K562 (cell line): ENCODE measurements around the gene TNKS2. TPM values are rescaled to one million over a fixed set of nuclear protein-coding genes. Genes with fewer than 3 reads are reported as not detected.

Experiments
- CXXC5 ChIP-seq: fragments of 250-450 bp; sonication (Bioruptor Pico); IDR thresholded peaks from 2 replicates; pipeline ENCODE4 v1.8.0; 2022; ENCODE audit warnings: inconsistent platforms, mild to moderate bottlenecking, moderate library complexity
- EZH2 ChIP-seq: IDR thresholded peaks from 2 replicates; pipeline ENCODE4 v1.6.1; 2012; ENCODE audit warnings: low read depth, mild to moderate bottlenecking, inconsistent platforms, low read length, borderline replicate concordance
- GABPA ChIP-seq: fragments of 200-800 bp; sonication (Bioruptor generic); conservative IDR thresholded peaks from 2 replicates; pipeline ENCODE4 v1.6.1; 2016; ENCODE audit warnings: low read depth, missing genetic modification characterization, missing compliant biosample characterization
- HCFC1 ChIP-seq: IDR thresholded peaks from 2 replicates; pipeline ENCODE4 v1.6.1; 2012; ENCODE audit warnings: low read depth, low read length, improper control_type of control experiment
- MTA3 ChIP-seq: fragments of 450-650 bp; formaldehyde crosslinking; IDR thresholded peaks from 2 replicates; pipeline ENCODE4 v1.6.1; 2017; ENCODE audit warnings: mild to moderate bottlenecking, borderline replicate concordance
- NRF1 ChIP-seq, 2 experiments: fragments of 450-650 bp; IDR thresholded peaks in 1 of 2; conservative IDR thresholded peaks in 1 of 2; 2 replicates each; pipeline ENCODE4 v1.6.1; 2014; ENCODE audit warnings: mild to moderate bottlenecking in 2 of 2
- PHB ChIP-seq: fragments of 250-450 bp; sonication (Bioruptor Pico); IDR thresholded peaks from 2 replicates; pipeline ENCODE4 v1.5.0; 2021
- POLR2AphosphoS5 ChIP-seq: IDR thresholded peaks from 2 replicates; pipeline ENCODE4 v1.6.1; 2011; ENCODE audit warnings: mild to moderate bottlenecking, low read depth, low read length, moderate library complexity; ENCODE audit not compliant: control insufficient read depth, insufficient read depth
- RAD21 ChIP-seq, 2 experiments: fragments of 250-450 bp in 1 of 2; fragments of 450-650 bp in 1 of 2; sonication (Bioruptor Pico) in 1 of 2; formaldehyde crosslinking in 1 of 2; IDR thresholded peaks in 1 of 2; conservative IDR thresholded peaks in 1 of 2; 2 replicates each; pipeline versions ENCODE4 v1.4.0 to v1.8.0; 2020 to 2022; ENCODE audit warnings: mild to moderate bottlenecking in 2 of 2, moderate library complexity in 1 of 2
- RBBP5 ChIP-seq: fragments of 200-600 bp; sonication (generic); IDR thresholded peaks from 2 replicates; pipeline ENCODE4 v1.6.1; 2012; ENCODE audit warnings: borderline replicate concordance, mild to moderate bottlenecking, low read length, control low read depth, inconsistent platforms; ENCODE audit not compliant: insufficient read depth, poor library complexity, severe bottlenecking
- SIN3B ChIP-seq: fragments of 450-650 bp; IDR thresholded peaks from 2 replicates; pipeline ENCODE4 v1.6.1; 2017; ENCODE audit warnings: low read depth, mild to moderate bottlenecking, moderate library complexity
- SNIP1 ChIP-seq: fragments of 450-650 bp; IDR thresholded peaks from 2 replicates; pipeline ENCODE4 v1.7.1; 2017; ENCODE audit warnings: low read depth, mild to moderate bottlenecking
- SRSF9 ChIP-seq: fragments of 200-400 bp; formaldehyde crosslinking; IDR thresholded peaks from 2 replicates; pipeline ENCODE4 v1.6.1; 2017; ENCODE audit warnings: low read depth, low read length, borderline replicate concordance
- TAF1 ChIP-seq: IDR thresholded peaks from 2 replicates; pipeline ENCODE4 v1.6.1; 2011; ENCODE audit warnings: mild to moderate bottlenecking, low read length, moderate library complexity; ENCODE audit not compliant: insufficient read depth, control insufficient read depth, severe bottlenecking; ENCODE audit errors: extremely low read depth
- ZNF12 ChIP-seq: sonication (generic); formaldehyde crosslinking; IDR thresholded peaks from 2 replicates; pipeline ENCODE4 v1.4.0; 2020; ENCODE audit warnings: mild to moderate bottlenecking, missing genetic modification reagents
- ZNF354B ChIP-seq: fragments of 250-450 bp; sonication (Bioruptor Pico); IDR thresholded peaks from 2 replicates; pipeline ENCODE4 v1.4.0; 2020
- polyA plus RNA-seq, 8 experiments: library from polyadenylated mRNA; depleted of rRNA in 4 of 8; stranded (reverse) in 5 of 8; unstranded in 3 of 8; fragments of >200 nt; fragmentation: Nextera tagmentation in 2 of 8; fragmentation: Illumina TruSeq in 1 of 8; extraction: Ambion mirVana in 2 of 8; extraction: Trizol in 1 of 8; gene quantifications; 2 replicates each; pipeline versions ENCODE4 v1.2.1 to v1.2.3, GENCODE V29; 2011 to 2014; ENCODE audit warnings: inconsistent platforms in 1 of 8, missing spikeins in 1 of 8
- total RNA-seq, 7 experiments: library from RNA; depleted of rRNA in 6 of 7; stranded (reverse); fragments of >200 nt in 6 of 7; fragmentation: Illumina TruSeq in 2 of 7; extraction: Trizol in 2 of 7; gene quantifications; 2 replicates each; pipeline versions ENCODE4 v1.2.1 to v1.2.3, GENCODE V29; 2011 to 2021; ENCODE audit warnings: low replicate concordance in 1 of 7
- TF ChIP-seq, protein P1 (sequence below): sonication (generic); formaldehyde crosslinking; IDR thresholded peaks from 2 replicates; pipeline ENCODE4 v1.8.0; 2023; ENCODE audit warnings: mild to moderate bottlenecking, missing genetic modification reagents
- TF ChIP-seq, protein P2 (sequence below), 2 experiments: IDR thresholded peaks; 2 replicates each; pipeline ENCODE4 v1.6.1; 2012; ENCODE audit warnings: improper control_type of control experiment in 2 of 2, low read depth in 2 of 2, low read length in 2 of 2, borderline replicate concordance in 1 of 2
- TF ChIP-seq, protein P3 (sequence below): fragments of 450-650 bp; IDR thresholded peaks from 2 replicates; pipeline ENCODE4 v1.6.1; 2014; ENCODE audit warnings: low read depth, mild to moderate bottlenecking, moderate library complexity, borderline replicate concordance

Gene TNKS2
- total and polyA plus RNA-seq, 9 of the 15 experiments (the other 6 are each of a cell fraction or from before 2014, with no cell fraction given), result 3.5 to 19.8 (median 8.6) TPM

DNA sequence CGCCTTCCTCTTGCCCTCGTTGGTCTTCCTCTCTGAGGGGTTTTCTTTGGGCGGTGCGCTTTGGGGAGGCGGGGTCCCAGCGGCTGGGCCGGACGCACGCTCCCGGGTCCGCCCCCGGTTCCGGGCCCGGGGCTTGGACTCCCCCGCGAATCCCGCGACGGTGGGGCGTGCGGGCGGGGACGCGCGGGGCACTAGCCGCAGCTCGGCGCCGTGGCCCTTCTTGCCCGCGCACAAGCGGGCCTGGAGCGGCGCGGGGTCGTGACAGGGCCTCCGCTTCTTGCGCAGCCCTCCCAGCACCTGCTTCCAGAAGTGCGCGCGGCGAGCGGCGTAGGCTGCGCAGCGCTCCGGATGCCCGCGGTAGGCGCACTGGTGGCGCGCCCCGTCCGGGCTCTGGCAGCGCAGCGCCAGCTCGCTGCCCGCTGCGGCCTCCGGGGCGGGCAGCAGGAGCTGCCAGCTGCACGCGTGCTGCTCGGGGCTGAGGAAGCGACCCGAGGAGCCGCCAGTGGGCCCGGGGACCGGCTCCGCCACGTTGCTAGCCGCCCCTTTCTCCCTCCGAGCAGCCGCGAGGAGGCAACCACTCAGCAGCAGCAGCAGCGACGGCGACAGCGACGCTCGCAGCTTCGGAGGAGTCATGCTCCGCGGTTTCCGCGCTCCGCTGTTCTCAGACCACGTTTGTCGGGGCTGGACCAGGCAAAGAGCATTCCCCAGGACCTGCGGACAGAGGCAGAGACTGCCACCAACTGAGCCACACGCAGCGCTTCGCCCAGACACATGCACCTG is 110.3 kb downstream of the TNKS2 start (continued):
- TF ChIP-seq, protein P1, sequence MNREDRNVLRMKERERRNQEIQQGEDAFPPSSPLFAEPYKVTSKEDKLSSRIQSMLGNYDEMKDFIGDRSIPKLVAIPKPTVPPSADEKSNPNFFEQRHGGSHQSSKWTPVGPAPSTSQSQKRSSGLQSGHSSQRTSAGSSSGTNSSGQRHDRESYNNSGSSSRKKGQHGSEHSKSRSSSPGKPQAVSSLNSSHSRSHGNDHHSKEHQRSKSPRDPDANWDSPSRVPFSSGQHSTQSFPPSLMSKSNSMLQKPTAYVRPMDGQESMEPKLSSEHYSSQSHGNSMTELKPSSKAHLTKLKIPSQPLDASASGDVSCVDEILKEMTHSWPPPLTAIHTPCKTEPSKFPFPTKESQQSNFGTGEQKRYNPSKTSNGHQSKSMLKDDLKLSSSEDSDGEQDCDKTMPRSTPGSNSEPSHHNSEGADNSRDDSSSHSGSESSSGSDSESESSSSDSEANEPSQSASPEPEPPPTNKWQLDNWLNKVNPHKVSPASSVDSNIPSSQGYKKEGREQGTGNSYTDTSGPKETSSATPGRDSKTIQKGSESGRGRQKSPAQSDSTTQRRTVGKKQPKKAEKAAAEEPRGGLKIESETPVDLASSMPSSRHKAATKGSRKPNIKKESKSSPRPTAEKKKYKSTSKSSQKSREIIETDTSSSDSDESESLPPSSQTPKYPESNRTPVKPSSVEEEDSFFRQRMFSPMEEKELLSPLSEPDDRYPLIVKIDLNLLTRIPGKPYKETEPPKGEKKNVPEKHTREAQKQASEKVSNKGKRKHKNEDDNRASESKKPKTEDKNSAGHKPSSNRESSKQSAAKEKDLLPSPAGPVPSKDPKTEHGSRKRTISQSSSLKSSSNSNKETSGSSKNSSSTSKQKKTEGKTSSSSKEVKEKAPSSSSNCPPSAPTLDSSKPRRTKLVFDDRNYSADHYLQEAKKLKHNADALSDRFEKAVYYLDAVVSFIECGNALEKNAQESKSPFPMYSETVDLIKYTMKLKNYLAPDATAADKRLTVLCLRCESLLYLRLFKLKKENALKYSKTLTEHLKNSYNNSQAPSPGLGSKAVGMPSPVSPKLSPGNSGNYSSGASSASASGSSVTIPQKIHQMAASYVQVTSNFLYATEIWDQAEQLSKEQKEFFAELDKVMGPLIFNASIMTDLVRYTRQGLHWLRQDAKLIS (CRISPR knock-in tag), result no peak
- TF ChIP-seq TAF1, result peak; percentile 44
- no peak for TF ChIP-seq EZH2
- TF ChIP-seq, protein P2, sequence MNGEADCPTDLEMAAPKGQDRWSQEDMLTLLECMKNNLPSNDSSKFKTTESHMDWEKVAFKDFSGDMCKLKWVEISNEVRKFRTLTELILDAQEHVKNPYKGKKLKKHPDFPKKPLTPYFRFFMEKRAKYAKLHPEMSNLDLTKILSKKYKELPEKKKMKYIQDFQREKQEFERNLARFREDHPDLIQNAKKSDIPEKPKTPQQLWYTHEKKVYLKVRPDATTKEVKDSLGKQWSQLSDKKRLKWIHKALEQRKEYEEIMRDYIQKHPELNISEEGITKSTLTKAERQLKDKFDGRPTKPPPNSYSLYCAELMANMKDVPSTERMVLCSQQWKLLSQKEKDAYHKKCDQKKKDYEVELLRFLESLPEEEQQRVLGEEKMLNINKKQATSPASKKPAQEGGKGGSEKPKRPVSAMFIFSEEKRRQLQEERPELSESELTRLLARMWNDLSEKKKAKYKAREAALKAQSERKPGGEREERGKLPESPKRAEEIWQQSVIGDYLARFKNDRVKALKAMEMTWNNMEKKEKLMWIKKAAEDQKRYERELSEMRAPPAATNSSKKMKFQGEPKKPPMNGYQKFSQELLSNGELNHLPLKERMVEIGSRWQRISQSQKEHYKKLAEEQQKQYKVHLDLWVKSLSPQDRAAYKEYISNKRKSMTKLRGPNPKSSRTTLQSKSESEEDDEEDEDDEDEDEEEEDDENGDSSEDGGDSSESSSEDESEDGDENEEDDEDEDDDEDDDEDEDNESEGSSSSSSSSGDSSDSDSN (IDR thresholded peaks at IDR 0.05; ENCODE audit: borderline replicate concordance in 1 of 2, low read depth in 2 of 2, low read length in 2 of 2), result peak; percentile 95 to 99; a peak in 3 of 4 replicates
- TF ChIP-seq POLR2AphosphoS5, result 0 out of 2 replicates have a peak, but pooled peaks have one; percentile 34
- peak; percentile 55; the same call in 1 of the 2 replicates for TF ChIP-seq MTA3
- TF ChIP-seq SNIP1, result 0 out of 2 replicates have a peak, but pooled peaks have one; percentile 23
- peak; percentile 77 for TF ChIP-seq ZNF12 (CRISPR knock-in tag)
- TF ChIP-seq RAD21 (CRISPR knock-in tag; conservative IDR thresholded peaks at IDR 0.05 in 1 of 2, IDR thresholded peaks at IDR 0.05 in 1 of 2), result peak; percentile 25 to 62; a peak in 3 of 4 replicates
- TF ChIP-seq ZNF354B (CRISPR knock-in tag), result no peak
- TF ChIP-seq SIN3B, result peak; percentile 66; the same call in 1 of the 2 replicates
- peak; percentile 69 for TF ChIP-seq CXXC5
- TF ChIP-seq PHB (CRISPR knock-in tag), result no peak
- peak; percentile 84; a peak in 2 of 4 replicates for TF ChIP-seq NRF1 (conservative IDR thresholded peaks at IDR 0.05 in 1 of 2, IDR thresholded peaks at IDR 0.05 in 1 of 2)
- peak; percentile 45; the same call in 1 of the 2 replicates for TF ChIP-seq GABPA (tag)
- TF ChIP-seq RBBP5, result peak; percentile 81
- peak; percentile 55 for TF ChIP-seq HCFC1
- TF ChIP-seq, protein P3, sequence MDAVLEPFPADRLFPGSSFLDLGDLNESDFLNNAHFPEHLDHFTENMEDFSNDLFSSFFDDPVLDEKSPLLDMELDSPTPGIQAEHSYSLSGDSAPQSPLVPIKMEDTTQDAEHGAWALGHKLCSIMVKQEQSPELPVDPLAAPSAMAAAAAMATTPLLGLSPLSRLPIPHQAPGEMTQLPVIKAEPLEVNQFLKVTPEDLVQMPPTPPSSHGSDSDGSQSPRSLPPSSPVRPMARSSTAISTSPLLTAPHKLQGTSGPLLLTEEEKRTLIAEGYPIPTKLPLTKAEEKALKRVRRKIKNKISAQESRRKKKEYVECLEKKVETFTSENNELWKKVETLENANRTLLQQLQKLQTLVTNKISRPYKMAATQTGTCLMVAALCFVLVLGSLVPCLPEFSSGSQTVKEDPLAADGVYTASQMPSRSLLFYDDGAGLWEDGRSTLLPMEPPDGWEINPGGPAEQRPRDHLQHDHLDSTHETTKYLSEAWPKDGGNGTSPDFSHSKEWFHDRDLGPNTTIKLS, result peak; percentile 92
- TF ChIP-seq SRSF9, result no peak
